Choroid plexus epithelial cell (primary cell): ENCODE measurements around the gene MMP15.
"Not testable (repeated sequence)": the region's sequence is repeated elsewhere in the genome, so short reads cannot be mapped to it uniquely, and the experiment has no call there.

Source experiments
- DNase-seq: peaks from one replicate; pipeline ENCODE4 v3.0.0-alpha.2; 2010; ENCODE audit warnings: low read depth
- H3K4me3 ChIP-seq: 2 replicates; pipeline ENCODE4 v1.5.1; 2011; ENCODE audit warnings: low read depth, mild to moderate bottlenecking, control low read depth, low read length, moderate library complexity
- TF ChIP-seq, protein P1 (sequence below): conservative IDR thresholded peaks from 2 replicates; pipeline ENCODE4 v1.5.1; 2011; ENCODE audit warnings: low read depth, mild to moderate bottlenecking, control low read depth, inconsistent platforms, low read length, moderate library complexity

MMP15 gene

DNA sequence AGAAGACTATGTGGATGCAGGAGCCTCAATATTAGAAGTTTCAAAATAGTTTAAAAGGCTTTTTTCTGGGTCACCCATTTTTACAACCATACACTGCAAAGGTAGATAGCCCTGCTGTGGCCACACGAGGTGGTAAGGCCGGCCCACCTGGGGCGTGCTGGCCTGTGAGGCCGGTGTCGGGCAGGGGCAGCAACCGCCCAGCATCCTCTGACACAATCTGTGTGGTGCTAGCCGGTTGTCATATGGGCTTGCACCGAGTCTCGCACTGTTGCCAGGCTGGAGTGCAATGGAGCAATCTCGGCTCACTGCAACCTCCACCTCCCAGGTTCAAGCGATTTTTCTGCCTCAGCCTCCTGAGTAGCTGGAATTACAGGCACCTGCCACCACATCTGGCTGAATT lies 59.6 kb downstream of the MMP15 start:
- H3K4me3 ChIP-seq = no peak overlapping the region
- TF ChIP-seq, protein P1, sequence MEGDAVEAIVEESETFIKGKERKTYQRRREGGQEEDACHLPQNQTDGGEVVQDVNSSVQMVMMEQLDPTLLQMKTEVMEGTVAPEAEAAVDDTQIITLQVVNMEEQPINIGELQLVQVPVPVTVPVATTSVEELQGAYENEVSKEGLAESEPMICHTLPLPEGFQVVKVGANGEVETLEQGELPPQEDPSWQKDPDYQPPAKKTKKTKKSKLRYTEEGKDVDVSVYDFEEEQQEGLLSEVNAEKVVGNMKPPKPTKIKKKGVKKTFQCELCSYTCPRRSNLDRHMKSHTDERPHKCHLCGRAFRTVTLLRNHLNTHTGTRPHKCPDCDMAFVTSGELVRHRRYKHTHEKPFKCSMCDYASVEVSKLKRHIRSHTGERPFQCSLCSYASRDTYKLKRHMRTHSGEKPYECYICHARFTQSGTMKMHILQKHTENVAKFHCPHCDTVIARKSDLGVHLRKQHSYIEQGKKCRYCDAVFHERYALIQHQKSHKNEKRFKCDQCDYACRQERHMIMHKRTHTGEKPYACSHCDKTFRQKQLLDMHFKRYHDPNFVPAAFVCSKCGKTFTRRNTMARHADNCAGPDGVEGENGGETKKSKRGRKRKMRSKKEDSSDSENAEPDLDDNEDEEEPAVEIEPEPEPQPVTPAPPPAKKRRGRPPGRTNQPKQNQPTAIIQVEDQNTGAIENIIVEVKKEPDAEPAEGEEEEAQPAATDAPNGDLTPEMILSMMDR = no peak
- DNase-seq = no peak

DNA sequence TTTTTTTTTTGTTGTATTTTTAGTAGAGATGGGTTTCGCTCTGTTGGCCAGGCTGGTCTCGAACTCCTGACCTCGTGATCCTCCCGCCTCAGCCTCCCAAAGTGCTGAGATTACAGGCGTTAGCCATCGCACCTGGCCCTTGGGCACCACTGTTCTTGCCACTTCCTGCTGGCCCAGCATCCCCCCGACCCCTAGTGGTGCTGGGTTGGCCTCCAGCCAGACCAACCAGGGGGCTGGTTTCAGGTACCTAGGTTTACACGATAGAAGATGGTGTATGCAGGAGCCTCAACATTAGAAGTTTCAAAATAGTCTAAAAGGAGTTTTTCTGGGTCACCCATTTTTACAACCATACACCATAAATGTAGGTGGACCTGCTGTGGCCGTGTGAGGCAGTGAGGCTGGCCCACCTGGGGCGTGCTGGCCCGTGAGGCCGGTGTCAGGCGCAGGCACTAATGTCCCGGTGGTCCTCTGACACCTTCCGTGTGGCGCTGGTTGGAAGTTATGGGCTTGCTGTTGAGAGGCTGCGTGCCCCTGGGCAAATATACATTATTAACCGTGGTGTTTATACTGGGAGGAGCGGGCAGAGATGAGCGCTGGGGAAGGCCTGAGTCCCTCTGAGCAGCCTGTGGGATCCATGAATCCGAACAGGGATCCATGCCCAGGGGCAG lies 60.2 kb downstream of the MMP15 start:
- DNase-seq = no peak
- TF ChIP-seq, protein P1 = no peak
- H3K4me3 ChIP-seq = no peak overlapping the region

DNA sequence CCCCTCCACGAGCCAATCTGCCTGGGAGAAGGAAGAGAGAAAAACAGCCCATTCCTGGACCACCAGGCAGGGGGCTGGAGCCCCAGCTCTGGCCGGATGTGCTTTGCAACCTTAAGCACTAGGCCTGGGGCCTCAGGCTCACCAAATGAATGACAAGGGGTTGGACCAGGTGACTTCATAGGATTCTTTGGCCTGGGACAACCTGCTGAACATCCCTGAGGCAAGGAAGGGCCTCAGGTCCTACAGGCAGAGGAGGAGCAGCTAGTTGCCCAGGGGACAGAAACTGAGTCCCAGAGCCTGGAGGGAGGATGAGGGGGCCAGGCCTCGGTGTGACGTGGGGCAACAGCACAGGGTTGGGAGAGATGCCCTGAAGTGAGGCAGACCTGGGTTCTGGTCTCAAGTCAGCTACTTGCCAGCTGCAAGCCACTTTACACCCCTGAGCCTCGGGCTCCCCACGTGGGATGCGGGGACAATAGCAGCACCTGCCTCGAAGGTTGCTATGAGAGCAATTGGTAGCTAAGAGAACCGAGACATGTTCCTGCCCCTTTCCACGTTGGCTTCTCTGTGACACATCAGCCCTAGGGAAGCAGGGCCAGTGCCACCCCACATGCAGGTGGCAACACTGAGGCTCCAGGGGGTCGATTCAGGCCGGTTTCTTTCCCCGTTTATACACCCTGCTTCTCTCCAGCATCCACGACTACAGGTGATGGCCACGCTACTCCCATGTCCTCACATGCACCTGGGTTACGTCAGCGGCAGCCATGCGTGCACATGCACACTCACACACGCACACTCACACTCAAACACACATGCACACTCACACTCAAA lies 61.0 kb downstream of the MMP15 start:
- TF ChIP-seq, protein P1 = no peak
- DNase-seq = no peak
- H3K4me3 ChIP-seq = no peak overlapping the region

DNA sequence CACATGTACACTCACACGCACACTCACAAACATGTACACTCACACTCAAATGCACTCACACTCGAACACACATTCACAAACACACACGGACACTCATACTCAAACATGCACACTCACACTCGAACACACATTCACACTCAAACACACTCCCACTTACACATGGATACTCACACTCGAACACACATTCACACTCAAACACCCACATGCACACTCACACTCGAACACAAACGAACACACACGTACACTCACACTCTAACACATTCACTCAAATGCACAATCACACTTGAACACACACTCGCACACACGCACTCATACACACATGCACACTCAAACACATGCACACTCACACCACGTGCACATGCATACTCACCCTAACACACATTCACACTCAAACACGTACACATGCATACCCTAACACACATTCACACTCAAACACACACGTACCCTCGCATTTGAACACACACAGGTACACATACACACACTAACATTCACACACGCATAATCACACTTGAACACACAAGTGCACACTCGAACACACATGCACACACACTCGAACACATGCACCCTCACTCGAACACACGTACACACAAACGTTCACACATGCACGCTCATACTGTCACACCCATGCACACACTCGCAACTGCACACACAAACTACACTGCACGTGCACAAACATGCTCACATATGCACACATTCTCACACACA lies 61.8 kb downstream of the MMP15 start:
- TF ChIP-seq, protein P1 = no peak
- no peak for DNase-seq
- no peak overlapping the region for H3K4me3 ChIP-seq

DNA sequence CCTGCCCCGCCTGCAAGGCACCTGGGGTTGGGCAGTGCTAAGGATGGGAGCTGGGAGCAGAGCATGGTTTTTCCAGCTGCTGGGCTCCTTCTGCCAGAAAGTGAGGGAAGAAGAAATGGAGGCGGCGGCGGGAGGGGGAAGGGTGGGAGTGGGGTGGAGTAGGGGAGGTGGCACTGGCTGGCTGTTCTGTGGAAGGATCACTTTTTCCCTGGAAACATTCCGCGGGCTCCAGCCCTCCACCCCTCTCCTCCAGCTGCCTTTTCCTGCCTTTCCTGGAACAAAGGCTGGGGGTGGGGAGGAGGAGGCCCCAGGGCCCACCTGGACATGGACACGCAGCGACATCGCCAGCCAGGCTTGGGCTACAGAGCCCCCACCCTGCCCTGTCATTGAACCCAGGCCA lies 62.5 kb downstream of the MMP15 start:
- DNase-seq = no peak
- TF ChIP-seq, protein P1 = no peak
- no peak overlapping the region for H3K4me3 ChIP-seq

DNA sequence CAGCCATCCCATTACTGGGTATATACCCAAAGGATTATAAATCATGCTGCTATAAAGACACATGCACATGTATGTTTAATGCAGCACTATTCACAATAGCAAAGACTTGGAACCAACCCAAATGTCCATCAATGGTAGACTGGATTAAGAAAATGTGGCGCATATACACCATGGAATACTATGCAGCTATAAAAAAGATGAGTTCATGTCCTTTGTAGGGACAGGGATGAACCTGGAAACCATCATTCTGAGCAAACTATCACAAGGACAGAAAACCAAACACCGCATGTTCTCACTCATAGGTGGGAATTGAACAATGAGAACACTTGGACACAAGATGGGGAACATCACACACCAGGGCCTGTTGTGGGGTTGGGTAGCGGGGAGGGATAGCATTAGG lies 64.8 kb downstream of the MMP15 start:
- not testable (repeated sequence) for H3K4me3 ChIP-seq, DNase-seq

DNA sequence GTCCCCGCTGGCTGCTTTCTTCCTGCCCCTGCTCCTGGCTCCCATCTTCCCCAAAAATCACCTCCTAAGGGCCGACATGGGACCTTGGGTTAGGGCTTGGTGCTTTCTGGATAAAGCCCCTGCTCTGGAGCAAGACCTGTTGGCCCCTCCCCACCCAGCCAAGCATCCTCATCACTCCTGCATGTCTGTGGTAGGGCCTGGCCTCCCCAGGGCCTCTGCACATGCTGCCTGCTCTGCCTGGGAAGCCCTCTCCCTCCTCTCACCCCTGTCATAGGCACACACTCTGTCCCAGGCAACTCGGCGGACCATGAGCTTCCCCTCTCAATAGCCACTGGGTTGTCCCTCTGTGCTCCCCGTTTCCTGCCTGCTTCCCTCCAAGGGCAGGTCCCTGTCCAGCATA lies 68.5 kb downstream of the MMP15 start:
- TF ChIP-seq, protein P1 = no peak
- no peak overlapping the region for H3K4me3 ChIP-seq
- DNase-seq = no peak
